ENCODE data around the gene ITIH4.

ITIH4 gene

GRCh38 chr3:52787672-52788625 lies 42.5 kb downstream of the ITIH4 start:
- no peak for TF ChIP-seq CTCF (IDR thresholded peaks at IDR 0.05; ENCODE audit: insufficient read depth, low read depth, low read length, missing control alignments)
- H3K4me3 ChIP-seq (ENCODE audit: low read length), result no peak overlapping the region
- DNase-seq (ENCODE audit: low read depth), result no peak

GRCh38 chr3:52787246-52787645 lies 43.2 kb downstream of the ITIH4 start:
- H3K4me3 ChIP-seq (ENCODE audit: low read length), result no peak overlapping the region
- TF ChIP-seq CTCF (IDR thresholded peaks at IDR 0.05; ENCODE audit: insufficient read depth, low read depth, low read length, missing control alignments), result no peak
- no peak for DNase-seq (ENCODE audit: low read depth)

GRCh38 chr3:52786330-52787215 lies 43.9 kb downstream of the ITIH4 start:
- no peak overlapping the region for H3K4me3 ChIP-seq (ENCODE audit: low read length)
- DNase-seq (ENCODE audit: low read depth), result no peak
- TF ChIP-seq CTCF (IDR thresholded peaks at IDR 0.05; ENCODE audit: insufficient read depth, low read depth, low read length, missing control alignments), result no peak

GRCh38 chr3:52784931-52785590 lies 45.4 kb downstream of the ITIH4 start:
- no peak for TF ChIP-seq CTCF (IDR thresholded peaks at IDR 0.05; ENCODE audit: insufficient read depth, low read depth, low read length, missing control alignments)
- no peak for DNase-seq (ENCODE audit: low read depth)
- no peak overlapping the region for H3K4me3 ChIP-seq (ENCODE audit: low read length)

GRCh38 chr3:52784021-52784621 lies 46.4 kb downstream of the ITIH4 start:
- H3K4me3 ChIP-seq (ENCODE audit: low read length), result no peak overlapping the region
- DNase-seq (ENCODE audit: low read depth), result no peak
- no peak for TF ChIP-seq CTCF (IDR thresholded peaks at IDR 0.05; ENCODE audit: insufficient read depth, low read depth, low read length, missing control alignments)

GRCh38 chr3:52783211-52783555 lies 47.3 kb downstream of the ITIH4 start:
- DNase-seq (ENCODE audit: low read depth), result no peak
- no peak overlapping the region for H3K4me3 ChIP-seq (ENCODE audit: low read length)
- no peak for TF ChIP-seq CTCF (IDR thresholded peaks at IDR 0.05; ENCODE audit: insufficient read depth, low read depth, low read length, missing control alignments)

All from epithelial cell of esophagus (primary cell).